Nucleus accumbens (tissue), 56 donors: ENCODE measurements around the gene SMIM14.
"Not testable (repeated sequence)": the region's sequence is repeated elsewhere in the genome, so short reads cannot be mapped to it uniquely, and the experiment has no call there.

Source experiments
- DNase-seq, 56 donors: peaks; one replicate each; lab custom pipeline; 2025; lab: John Stamatoyannopoulos, UW

The SMIM14 gene

GRCh38 chr4:39638354-39639239 lies at the start of gene SMIM14:
TSS of gene SMIM14 (minus strand) at chr4:39638865. CDS start at chr4:39605145, 33,720 bp downstream.
- DNase-seq = peak; percentile 74 to 99 (median 97)

DNA sequence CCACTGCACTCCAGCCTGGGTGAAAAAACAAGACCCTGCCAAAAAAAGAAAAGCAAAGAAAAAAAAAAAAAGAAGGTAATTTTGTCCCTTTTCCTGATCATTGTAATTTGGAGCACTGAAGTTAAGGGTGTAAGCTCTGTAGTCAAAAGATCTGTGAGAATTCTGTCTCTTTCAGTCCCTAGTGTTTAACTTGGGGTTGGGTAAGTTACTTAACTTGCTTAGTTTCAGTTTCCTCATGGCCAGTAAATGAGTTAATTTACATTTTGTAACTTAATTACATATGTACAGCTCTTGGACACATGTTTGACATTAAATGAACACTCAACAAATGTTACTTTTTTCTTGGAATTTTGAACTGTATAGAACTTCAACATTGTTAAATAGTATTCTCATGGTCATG lies 48.3 kb upstream of the SMIM14 start:
- DNase-seq = no peak

DNA sequence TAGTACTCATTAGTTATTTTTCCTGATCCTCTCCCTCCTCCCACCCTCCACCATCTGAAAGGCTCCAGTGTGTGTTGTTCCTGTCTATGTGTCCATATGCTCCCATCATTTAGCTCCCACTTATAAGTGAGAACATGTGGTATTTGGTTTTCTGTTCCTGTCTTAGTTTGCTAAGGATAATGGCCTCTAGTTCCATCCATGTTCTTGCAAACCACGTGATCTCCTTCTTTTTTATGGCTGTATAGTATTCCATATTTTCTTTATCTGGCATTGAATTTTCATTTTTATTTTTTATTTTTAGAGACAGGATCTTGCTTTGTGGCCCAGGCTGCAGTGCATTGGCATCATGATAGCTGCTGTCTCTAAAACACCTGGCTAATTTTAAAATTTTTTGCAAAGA lies 47.3 kb upstream of the SMIM14 start:
- no peak for DNase-seq

- DNase-seq = no peak
Observed at GRCh38 chr4:39682138-39682537, 43.5 kb upstream of the SMIM14 start.

DNA sequence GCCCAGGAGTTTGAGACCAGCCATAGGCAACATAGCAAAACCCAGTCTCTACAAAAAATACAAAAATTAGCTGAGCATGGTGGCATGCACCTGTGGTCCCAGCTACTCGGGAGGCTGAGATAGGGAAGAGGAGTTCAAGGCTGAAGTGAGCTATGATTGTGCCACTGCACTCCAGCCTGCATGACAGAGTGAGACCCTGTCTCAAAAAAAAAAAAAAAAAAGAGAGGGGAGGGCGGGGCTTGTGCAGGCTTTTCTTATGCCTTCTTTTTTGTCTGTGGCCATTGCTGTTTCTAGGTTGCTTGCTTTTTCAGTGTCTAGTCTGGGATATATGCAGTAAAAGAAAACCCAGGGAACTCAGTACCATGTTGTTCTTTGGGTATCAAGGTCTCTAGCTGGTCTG lies 42.3 kb upstream of the SMIM14 start:
- not testable (repeated sequence) for DNase-seq

- not testable (repeated sequence) for DNase-seq
Observed at GRCh38 chr4:39675681-39676080, 37.0 kb upstream of the SMIM14 start.

GRCh38 chr4:39670296-39670695 lies 31.6 kb upstream of the SMIM14 start:
- DNase-seq = not testable (repeated sequence)

- DNase-seq = no peak
Observed at GRCh38 chr4:39668887-39669286, 30.2 kb upstream of the SMIM14 start.

GRCh38 chr4:39667706-39668105 lies 29.0 kb upstream of the SMIM14 start:
- DNase-seq = no peak

- DNase-seq = no peak
Observed at GRCh38 chr4:39664828-39665731, 26.4 kb upstream of the SMIM14 start.

GRCh38 chr4:39662683-39663082 lies 24.0 kb upstream of the SMIM14 start:
- no peak for DNase-seq

DNA sequence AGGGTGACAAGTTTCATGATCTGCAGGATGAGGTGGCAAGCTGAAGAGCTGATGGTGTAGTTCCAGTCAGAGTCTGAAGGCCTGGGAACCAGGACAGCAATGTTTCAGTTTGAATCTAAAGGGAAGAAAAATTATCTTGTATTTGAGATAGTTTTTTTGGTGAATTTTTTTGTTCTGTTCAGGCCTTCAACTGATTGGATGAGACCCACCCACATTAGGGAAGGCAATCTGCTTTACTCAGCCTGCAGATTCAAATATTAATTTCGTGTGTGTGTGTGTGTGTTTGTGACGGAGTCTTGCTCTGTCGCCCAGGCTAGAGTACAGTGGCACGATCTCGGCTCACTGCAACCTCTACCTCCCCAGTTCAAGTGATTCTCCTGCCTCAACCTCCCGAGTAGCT lies 22.1 kb upstream of the SMIM14 start:
- DNase-seq = no peak

GRCh38 chr4:39660045-39660444 lies 21.4 kb upstream of the SMIM14 start:
- DNase-seq = peak in 6 of 56 donors; percentile 1 to 60 (median 4)

DNA sequence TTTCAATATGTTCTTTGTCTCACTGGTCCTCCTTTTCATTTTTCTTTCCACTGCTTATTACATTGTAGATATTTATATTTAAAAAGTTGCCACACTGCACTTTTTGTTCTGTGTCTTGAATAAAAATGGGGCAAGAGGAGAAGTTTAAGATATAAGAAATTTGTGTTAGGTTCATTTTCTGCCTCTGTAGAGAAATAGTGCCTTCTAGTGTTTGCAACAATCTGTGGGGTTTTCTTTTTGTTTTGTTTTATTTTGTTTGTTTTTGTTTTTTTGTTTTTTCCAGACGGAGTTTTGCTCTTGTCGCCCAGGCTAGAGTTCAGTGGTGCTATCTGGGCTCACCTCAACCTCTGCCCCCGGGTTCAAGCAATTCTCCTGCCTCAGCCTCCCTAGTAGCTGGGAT lies 20.1 kb upstream of the SMIM14 start:
- DNase-seq = no peak

DNA sequence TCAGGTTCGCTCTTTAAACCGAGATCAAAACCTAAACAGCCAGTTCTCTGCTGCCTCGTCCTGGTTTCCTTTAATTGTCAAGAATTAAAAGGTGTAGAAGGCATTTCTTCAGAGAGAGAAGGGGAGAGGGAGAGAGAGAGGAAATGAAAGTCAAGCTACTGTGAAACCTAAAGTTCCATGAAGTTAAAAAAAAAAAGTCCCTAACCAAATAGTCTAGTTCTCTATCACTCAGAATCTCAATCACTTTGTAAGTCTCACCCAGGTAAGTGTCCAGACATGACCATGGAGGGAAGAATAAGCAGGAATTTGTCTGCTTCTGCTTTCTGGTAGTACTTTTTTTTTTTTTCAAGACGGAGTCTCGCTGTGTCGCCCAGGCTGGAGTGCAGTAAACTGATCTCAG lies 18.8 kb upstream of the SMIM14 start:
- no peak for DNase-seq

GRCh38 chr4:39656638-39657037 lies 18.0 kb upstream of the SMIM14 start:
- not testable (repeated sequence) for DNase-seq

GRCh38 chr4:39655876-39656275 lies 17.2 kb upstream of the SMIM14 start:
- no peak for DNase-seq

DNA sequence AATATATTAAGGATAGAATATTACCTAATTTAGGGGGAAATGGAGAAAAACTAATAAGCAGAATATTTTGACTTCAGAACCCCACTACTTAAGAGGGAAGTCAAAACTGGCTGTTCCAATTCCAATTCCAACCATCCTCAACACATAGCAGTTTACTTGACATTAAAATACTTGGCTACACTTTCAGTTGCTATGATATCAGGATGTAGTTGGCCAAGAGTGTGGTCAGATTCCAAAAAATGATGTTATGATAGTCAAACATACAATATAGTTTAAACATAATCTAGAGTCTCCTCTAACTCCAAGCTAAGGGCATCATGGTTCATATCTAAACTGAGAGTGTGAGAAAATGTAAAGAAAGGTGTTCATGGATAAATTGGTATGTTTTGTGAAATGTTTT lies 16.5 kb upstream of the SMIM14 start:
- no peak for DNase-seq

- DNase-seq = not testable (repeated sequence)
Observed at GRCh38 chr4:39651586-39651985, 12.9 kb upstream of the SMIM14 start.

DNA sequence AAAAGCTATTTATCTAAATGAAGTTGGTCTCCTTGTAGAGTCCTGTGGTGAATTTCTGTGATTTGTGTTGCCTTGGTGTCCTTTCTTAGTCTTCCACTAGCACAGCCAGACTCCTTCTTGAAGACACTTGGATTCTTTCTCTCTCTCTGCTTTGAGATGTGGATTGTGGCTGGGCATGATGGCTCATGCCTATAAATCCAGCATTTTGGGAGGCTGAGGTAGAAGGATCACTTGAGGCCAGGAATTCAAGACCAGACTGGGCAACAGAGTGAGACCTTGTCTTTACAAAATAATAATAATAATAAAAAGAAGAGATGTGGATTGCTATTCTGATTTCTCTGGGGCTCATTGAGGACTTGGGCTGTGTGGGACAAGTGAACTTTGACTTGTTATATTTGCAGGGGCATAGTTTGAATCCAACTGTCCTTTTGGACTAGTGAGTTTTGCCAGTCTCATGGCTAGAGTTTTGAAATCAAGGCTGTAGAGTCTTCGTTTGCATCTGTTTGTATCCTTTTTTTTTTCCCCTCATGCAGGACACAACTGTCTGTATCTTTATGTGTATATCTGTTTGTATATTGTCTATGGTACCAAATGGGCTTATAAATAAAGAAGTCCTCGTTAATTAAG lies 11.1 kb upstream of the SMIM14 start:
- no peak for DNase-seq
